SK-N-SH (cell line): ENCODE measurements around the gene LARGE1. TPM values are rescaled to one million over a fixed set of nuclear protein-coding genes. Genes with fewer than 3 reads are reported as not detected.

Experiments
- CTCF ChIA-PET: fragments of 300-600, 350-600 bp; formaldehyde crosslinking; extraction: SDS; loops from one replicate; lab custom pipeline; 2021; lab: Yijun Ruan, JAX
- POLR2A ChIA-PET: fragments of 350-600 bp; sonication (Branson Sonifier 250); formaldehyde crosslinking; extraction: SDS; loops from one replicate; lab custom pipeline; 2020; ENCODE audit warnings: antibody characterized with exemption, inconsistent platforms; lab: Yijun Ruan, JAX
- DNase-seq: peaks from one replicate; pipeline ENCODE4 v3.0.0; 2012
- H2AFZ ChIP-seq: fragments of 200-600 bp; sonication (generic); 2 replicates; pipeline ENCODE4 v1.8.1; 2016; ENCODE audit warnings: antibody characterized with exemption, mild to moderate bottlenecking, low read depth
- H3F3A ChIP-seq: fragments of 200-600 bp; sonication (generic); replicated peaks from 2 replicates; pipeline ENCODE3; 2016; ENCODE audit warnings: antibody characterized with exemption, mild to moderate bottlenecking; ENCODE audit not compliant: insufficient read depth
- H3K27ac ChIP-seq, 2 experiments: fragments of 200-500 bp in 1 of 2; fragments of 200-600 bp in 1 of 2; sonication (Bioruptor generic) in 1 of 2; sonication (generic), shearing (Covaris generic) in 1 of 2; 2 replicates each; pipeline versions ENCODE4 v1.5.1 to v1.6.1; 2014 to 2016; ENCODE audit warnings: low read depth in 2 of 2, inconsistent platforms in 1 of 2, low read length in 1 of 2, mild to moderate bottlenecking in 1 of 2, mixed read lengths in 1 of 2
- H3K27me3 ChIP-seq: fragments of 200-600 bp; sonication (generic), shearing (Covaris generic); 2 replicates; pipeline ENCODE4 v1.6.1; 2016; ENCODE audit warnings: mixed run types; ENCODE audit not compliant: insufficient read depth
- H3K36me3 ChIP-seq, 2 experiments: fragments of 200-500 bp in 1 of 2; fragments of 200-600 bp in 1 of 2; sonication (Bioruptor generic) in 1 of 2; sonication (generic) in 1 of 2; replicated peaks in 1 of 2; 2 replicates each; pipeline versions ENCODE3 to v1.5.1; 2014 to 2016; ENCODE audit warnings: low read length in 1 of 2, mild to moderate bottlenecking in 1 of 2; ENCODE audit not compliant: insufficient read depth in 2 of 2, control insufficient read depth in 1 of 2
- H3K4me1 ChIP-seq, 2 experiments: fragments of 200-500 bp in 1 of 2; fragments of 200-600 bp in 1 of 2; sonication (Bioruptor generic) in 1 of 2; sonication (generic), shearing (Covaris generic) in 1 of 2; 2 replicates each; pipeline versions ENCODE4 v1.5.1 to v1.6.1; 2014 to 2016; ENCODE audit warnings: low read depth in 1 of 2, low read length in 1 of 2, mixed run types in 1 of 2; ENCODE audit not compliant: insufficient read depth in 2 of 2, control insufficient read depth in 1 of 2
- H3K4me2 ChIP-seq: fragments of 200-600 bp; sonication (generic), shearing (Covaris generic); 2 replicates; pipeline ENCODE4 v1.6.1; 2017; ENCODE audit warnings: mixed run types
- H3K4me3 ChIP-seq, 2 experiments: fragments of 200-500 bp in 1 of 2; fragments of 200-600 bp in 1 of 2; sonication (Bioruptor generic) in 1 of 2; sonication (generic), shearing (Covaris generic) in 1 of 2; 2 replicates each; pipeline versions ENCODE4 v1.5.1 to v1.8.1; 2014 to 2016; ENCODE audit warnings: low read depth in 2 of 2, inconsistent platforms in 1 of 2, low read length in 1 of 2, mild to moderate bottlenecking in 1 of 2, mixed read lengths in 1 of 2, moderate library complexity in 1 of 2
- H3K79me2 ChIP-seq: fragments of 200-600 bp; sonication (generic); 2 replicates; pipeline ENCODE4 v1.8.1; 2017; ENCODE audit warnings: mild to moderate bottlenecking; ENCODE audit not compliant: insufficient read depth
- H3K9ac ChIP-seq: fragments of 200-600 bp; sonication (generic); 2 replicates; pipeline ENCODE4 v1.6.1; 2017; ENCODE audit warnings: mixed run types
- H3K9me2 ChIP-seq: fragments of 200-600 bp; sonication (generic); 2 replicates; pipeline ENCODE4 v1.6.1; 2017; ENCODE audit warnings: mixed run types
- H3K9me3 ChIP-seq: fragments of 200-600 bp; sonication (generic); 2 replicates; pipeline ENCODE4 v1.6.1; 2017; ENCODE audit warnings: mixed run types, mild to moderate bottlenecking, moderate library complexity
- H4K20me1 ChIP-seq: fragments of 200-600 bp; sonication (generic); 2 replicates; pipeline ENCODE4 v1.6.1; 2017; ENCODE audit warnings: mild to moderate bottlenecking, mixed run types; ENCODE audit not compliant: insufficient read depth
- CHD2 ChIP-seq: fragments of 150-350 bp; IDR thresholded peaks from 2 replicates; pipeline ENCODE4 v1.6.1; 2018; ENCODE audit warnings: low read length; ENCODE audit not compliant: partially characterized antibody
- ELF1 ChIP-seq: IDR thresholded peaks from 2 replicates; pipeline ENCODE4 v1.4.0; 2012
- EP300 ChIP-seq, 2 experiments: IDR thresholded peaks; 2 replicates each; pipeline versions ENCODE4 v1.4.0 to v1.6.1; 2012; ENCODE audit warnings: borderline replicate concordance in 1 of 2, low read depth in 1 of 2, low read length in 1 of 2
- EZH2phosphoT487 ChIP-seq: fragments of 200-600 bp; sonication (generic); IDR thresholded peaks from 2 replicates; pipeline ENCODE4 v1.6.1; 2017; ENCODE audit warnings: low read depth, mixed run types, mild to moderate bottlenecking, antibody characterized with exemption, moderate library complexity, borderline replicate concordance
- FOSL2 ChIP-seq: IDR thresholded peaks from 2 replicates; pipeline ENCODE4 v1.4.0; 2012; ENCODE audit warnings: low read depth, mild to moderate bottlenecking, moderate library complexity, borderline replicate concordance
- FOXJ3 ChIP-seq: sonication (generic); formaldehyde crosslinking; IDR thresholded peaks from 2 replicates; pipeline ENCODE4 v1.5.1; 2020; ENCODE audit warnings: mild to moderate bottlenecking, missing genetic modification reagents
- GABPA ChIP-seq: IDR thresholded peaks from 2 replicates; pipeline ENCODE4 v1.4.0; 2012; ENCODE audit warnings: low read depth, mild to moderate bottlenecking
- JUND ChIP-seq: IDR thresholded peaks from 2 replicates; pipeline ENCODE4 v1.4.0; 2012
- MXI1 ChIP-seq: IDR thresholded peaks from 2 replicates; pipeline ENCODE4 v1.6.1; 2012; ENCODE audit warnings: mild to moderate bottlenecking, low read depth, low read length, improper control_type of control experiment
- NFIC ChIP-seq: IDR thresholded peaks from 2 replicates; pipeline ENCODE4 v1.4.0; 2012; ENCODE audit warnings: borderline replicate concordance
- POLR2AphosphoS5 ChIP-seq: IDR thresholded peaks from 2 replicates; pipeline ENCODE4 v1.6.1; 2012; ENCODE audit warnings: low read depth, low read length
- RAD21 ChIP-seq: IDR thresholded peaks from 2 replicates; pipeline ENCODE4 v1.6.1; 2012; ENCODE audit warnings: mild to moderate bottlenecking, low read length
- RCOR1 ChIP-seq: fragments of 150-350 bp; IDR thresholded peaks from 2 replicates; pipeline ENCODE4 v1.6.1; 2017; ENCODE audit warnings: antibody characterized with exemption, low read length
- RXRA ChIP-seq: IDR thresholded peaks from 2 replicates; pipeline ENCODE4 v1.4.0; 2012; ENCODE audit warnings: low read depth, mild to moderate bottlenecking, borderline replicate concordance
- SMC3 ChIP-seq: IDR thresholded peaks from 2 replicates; pipeline ENCODE4 v1.6.1; 2012; ENCODE audit warnings: low read depth, low read length, improper control_type of control experiment
- TEAD4 ChIP-seq: IDR thresholded peaks from 2 replicates; pipeline ENCODE4 v1.4.0; 2012; ENCODE audit warnings: mild to moderate bottlenecking, borderline replicate concordance; ENCODE audit not compliant: insufficient read depth
- WGBS: methylation state at CpG from one replicate; pipeline ENCODE4 v1.1.6; 2017; ENCODE audit warnings: low lambda C conversion rate; 5-methylcytosine and 5-hydroxymethylcytosine counted together
- polyA plus RNA-seq, 3 experiments: library from polyadenylated mRNA; depleted of rRNA; stranded (reverse); fragments of >200 nt; gene quantifications; 2 replicates each; pipeline ENCODE4 v1.2.3, GENCODE V29; 2012
- TF ChIP-seq, protein P1 (sequence below): fragments of 150-350 bp; IDR thresholded peaks from 2 replicates; pipeline ENCODE4 v1.6.1; 2016; ENCODE audit warnings: mild to moderate bottlenecking, low read depth, low read length

The LARGE1 gene
- polyA plus RNA-seq, 1 of the 3 experiments (the other 2 are of a cell fraction): 1.1 TPM

DNA sequence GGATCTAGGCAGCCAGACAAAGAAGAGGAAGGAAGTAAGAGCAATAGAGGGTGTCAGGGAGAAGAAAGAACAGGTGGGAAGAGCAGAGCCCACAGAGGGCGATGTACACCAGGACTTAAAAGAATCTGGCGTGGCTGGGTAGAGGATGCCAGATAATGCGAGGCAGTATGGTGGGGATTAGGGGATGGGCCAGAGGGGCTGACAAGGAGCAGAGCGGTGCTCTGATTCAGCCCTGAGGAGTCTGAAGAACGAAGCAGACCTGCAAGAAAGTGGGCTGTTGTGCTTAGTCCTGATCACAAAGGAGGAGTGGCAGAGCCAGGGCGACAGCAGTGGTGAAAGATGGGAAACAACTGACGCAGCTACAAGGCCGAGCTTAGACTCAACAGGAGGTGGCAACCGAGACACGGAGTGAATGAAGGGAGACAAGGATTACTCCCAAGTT, 163.7 kb downstream of the LARGE1 start:
- Histone ChIP-seq H3K4me2 (no peak overlapping the region), H3K27ac (no peak overlapping the region), H3F3A (no peaks in the 10 kb centered on the region), H2AFZ (no peak overlapping the region), H3K9me2 (no peaks in the 10 kb centered on the region), H3K79me2 (no peaks in the 10 kb centered on the region), H4K20me1 (no peaks in the 10 kb centered on the region), H3K4me3 (no peak overlapping the region), H3K27me3 (no peaks in the 10 kb centered on the region), H3K9me3 (no peaks in the 10 kb centered on the region), H3K4me1 (no peaks in the 10 kb centered on the region), H3K36me3 (no peaks in the 10 kb centered on the region), H3K9ac (no peak overlapping the region)
- peak; percentile 38 for TF ChIP-seq RAD21
- TF ChIP-seq JUND: no peak
- WGBS: 58% methylated on average over 10 of the region's 10 CpGs
- CTCF ChIA-PET: interaction anchor here (0.7 kb wide), 1 partner anchor 353 kb away, joined by 3 read pairs; no protein-coding TSS in a partner anchor
- peak; percentile 14 for DNase-seq
- POLR2A ChIA-PET: no interaction called here

DNA sequence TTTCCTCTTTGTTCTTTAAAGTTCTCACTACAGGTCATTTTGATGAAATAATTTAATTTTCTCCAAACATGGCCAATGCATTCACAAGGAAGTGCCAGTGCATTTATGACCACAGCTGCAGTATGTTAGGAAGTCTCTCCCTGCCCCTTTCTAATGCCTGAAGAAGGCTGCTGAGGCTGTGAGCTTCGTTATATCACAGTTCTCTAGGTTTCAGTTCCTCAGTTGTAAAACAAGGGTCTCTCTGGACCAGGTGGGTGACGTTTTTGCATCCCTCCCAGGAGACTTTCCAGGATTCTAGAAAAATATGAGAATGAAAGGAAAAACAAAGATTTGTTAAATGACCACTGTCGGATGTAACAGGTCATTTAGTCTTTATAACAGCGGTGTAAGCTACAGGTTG, 171.6 kb downstream of the LARGE1 start:
- Histone ChIP-seq H3K4me1 (no peaks in the 10 kb centered on the region), H3K36me3 (no peaks in the 10 kb centered on the region), H2AFZ (no peak overlapping the region), H3K79me2 (no peaks in the 10 kb centered on the region), H3K4me2 (no peak overlapping the region), H3K4me3 (no peak overlapping the region), H3K9ac (no peak overlapping the region), H3K27me3 (no peaks in the 10 kb centered on the region), H3F3A (no peaks in the 10 kb centered on the region), H3K9me2 (no peaks in the 10 kb centered on the region), H4K20me1 (no peaks in the 10 kb centered on the region), H3K9me3 (no peaks in the 10 kb centered on the region), H3K27ac (no peak overlapping the region)
- TF ChIP-seq, protein P1, sequence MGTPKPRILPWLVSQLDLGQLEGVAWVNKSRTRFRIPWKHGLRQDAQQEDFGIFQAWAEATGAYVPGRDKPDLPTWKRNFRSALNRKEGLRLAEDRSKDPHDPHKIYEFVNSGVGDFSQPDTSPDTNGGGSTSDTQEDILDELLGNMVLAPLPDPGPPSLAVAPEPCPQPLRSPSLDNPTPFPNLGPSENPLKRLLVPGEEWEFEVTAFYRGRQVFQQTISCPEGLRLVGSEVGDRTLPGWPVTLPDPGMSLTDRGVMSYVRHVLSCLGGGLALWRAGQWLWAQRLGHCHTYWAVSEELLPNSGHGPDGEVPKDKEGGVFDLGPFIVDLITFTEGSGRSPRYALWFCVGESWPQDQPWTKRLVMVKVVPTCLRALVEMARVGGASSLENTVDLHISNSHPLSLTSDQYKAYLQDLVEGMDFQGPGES: no peak
- TF ChIP-seq RXRA: no peak
- no peak for TF ChIP-seq CHD2
- no peak for TF ChIP-seq FOXJ3 (CRISPR knock-in tag)
- TF ChIP-seq EP300 (IDR thresholded peaks at IDR 0.05; ENCODE audit: borderline replicate concordance in 1 of 2, low read depth in 1 of 2, low read length in 1 of 2): no peak
- TF ChIP-seq JUND: no peak
- no peak for TF ChIP-seq RCOR1
- TF ChIP-seq ELF1: no peak
- no peak for TF ChIP-seq POLR2AphosphoS5
- TF ChIP-seq EZH2phosphoT487: no peak
- TF ChIP-seq GABPA: no peak
- TF ChIP-seq FOSL2: no peak
- no peak for TF ChIP-seq SMC3
- TF ChIP-seq MXI1: no peak
- no peak for TF ChIP-seq RAD21
- TF ChIP-seq TEAD4: no peak
- TF ChIP-seq NFIC: no peak
- WGBS: 51% methylated on average over 4 of the region's 4 CpGs
- no peak for DNase-seq
- ChIA-PET POLR2A (no interaction called here), CTCF (no interaction called here)
